OCI-M2 (cell line): ENCODE measurements around the gene IRF1.
"Not testable (repeated sequence)": the region's sequence is repeated elsewhere in the genome, so short reads cannot be mapped to it uniquely, and the experiment has no call there.

ENCODE experiments used
- DNase-seq: peaks from one replicate; lab custom pipeline; 2025; ENCODE audit not compliant: unreplicated experiment; lab: John Stamatoyannopoulos, UW

Gene IRF1

DNA sequence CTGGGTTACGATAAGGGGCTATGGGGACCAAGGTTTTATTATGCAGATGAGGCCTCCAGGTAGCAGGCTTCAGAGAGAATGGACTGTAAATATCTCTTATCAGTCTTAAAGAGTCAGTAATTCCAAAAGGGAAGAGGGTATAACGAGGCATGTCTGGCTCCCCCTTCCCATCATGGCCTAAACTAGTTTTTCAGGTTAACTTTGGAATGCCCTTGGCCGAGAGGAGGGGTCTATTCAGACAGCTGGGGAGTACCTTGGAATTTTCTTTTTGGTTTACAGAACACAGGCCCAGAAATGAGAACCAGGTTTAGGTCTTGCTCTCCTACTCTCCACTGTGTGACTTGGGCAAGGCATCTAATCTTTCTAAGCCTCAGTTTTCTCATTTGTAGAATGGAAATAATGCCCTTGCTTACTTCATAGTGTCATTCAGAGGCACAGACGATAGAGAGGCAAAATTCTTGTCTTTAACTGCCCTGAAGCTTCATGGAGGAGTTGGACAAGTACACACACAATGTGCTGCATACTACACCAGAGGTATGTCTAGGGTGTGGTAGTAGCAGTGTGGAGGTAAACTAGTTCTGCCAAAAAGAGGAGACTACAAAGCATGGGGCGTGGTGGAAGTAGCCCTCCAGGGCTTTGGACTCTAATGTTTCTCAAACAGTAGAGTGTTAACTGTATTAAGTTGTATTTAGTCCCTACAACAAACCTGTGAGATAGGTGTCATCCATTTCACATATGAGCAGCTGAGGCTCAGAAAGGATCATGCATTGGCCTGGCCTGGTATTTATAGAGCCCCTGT is 45.5 kb downstream of the IRF1 start:
- DNase-seq = no peak

DNA sequence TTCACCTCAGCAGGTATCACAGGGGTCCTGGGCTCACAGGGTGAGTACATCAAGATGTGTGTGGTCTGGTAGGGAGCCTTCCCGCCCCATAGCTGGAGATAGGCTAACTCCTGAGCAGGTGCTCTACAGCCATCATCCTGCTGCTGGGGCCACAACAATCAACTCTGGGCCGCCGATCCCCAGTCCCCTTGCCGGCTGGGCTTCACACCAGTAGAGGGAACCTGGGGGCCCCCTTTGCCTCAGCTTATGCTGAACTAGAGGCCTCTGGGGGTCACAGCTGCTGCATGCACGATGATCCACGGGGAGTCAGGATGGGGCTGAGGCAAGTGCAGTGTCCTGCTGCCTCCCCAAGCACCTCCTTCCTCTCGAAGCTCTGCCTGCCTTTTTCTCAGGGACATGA is 46.5 kb downstream of the IRF1 start:
- DNase-seq = no peak

DNA sequence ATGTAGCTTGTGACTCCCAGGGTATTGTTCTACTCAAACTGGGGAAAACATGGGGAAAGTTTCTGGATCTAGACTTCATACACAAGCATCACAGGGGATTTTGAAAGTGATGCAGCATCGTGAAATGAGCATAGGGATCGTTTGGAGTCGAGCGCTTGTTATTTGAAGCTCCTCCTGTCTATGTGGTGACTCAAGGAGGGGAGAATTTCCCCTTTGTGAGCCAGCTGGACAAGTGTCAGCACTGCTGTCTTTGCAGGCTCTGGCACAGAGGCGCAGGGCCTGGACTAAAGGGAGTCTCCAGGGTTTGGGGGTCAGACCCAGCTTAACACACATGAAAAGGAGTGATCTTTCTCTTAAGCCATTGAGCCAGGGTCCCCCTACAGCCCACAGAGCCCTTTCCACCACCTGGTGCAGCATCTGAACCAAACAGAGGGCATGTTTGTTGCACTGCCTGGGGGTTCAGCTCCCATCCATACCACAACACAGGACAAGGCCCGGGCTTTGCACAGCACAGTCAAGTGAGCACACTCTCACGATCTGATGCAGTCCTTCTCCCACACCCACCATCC is 51.0 kb downstream of the IRF1 start:
- no peak for DNase-seq

DNA sequence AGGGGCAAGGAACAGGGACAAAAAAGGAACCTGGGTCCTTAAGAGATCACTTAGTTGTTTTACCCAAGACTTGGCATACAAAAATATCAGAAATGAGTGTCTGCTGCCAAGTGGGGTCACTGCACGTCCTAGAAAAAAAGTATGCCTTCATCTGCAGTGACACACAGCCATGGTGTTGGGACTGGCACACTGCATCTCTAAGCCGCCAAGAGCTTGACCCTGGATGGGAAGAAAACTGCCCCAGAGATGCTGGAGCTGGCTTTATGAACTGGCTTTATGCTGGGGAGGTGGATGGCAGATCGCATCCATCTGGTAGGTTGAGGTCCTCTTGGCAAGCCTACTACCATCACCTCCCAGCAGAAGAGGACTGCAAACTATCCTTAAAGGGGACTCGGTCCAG is 51.7 kb downstream of the IRF1 start:
- DNase-seq = no peak

DNA sequence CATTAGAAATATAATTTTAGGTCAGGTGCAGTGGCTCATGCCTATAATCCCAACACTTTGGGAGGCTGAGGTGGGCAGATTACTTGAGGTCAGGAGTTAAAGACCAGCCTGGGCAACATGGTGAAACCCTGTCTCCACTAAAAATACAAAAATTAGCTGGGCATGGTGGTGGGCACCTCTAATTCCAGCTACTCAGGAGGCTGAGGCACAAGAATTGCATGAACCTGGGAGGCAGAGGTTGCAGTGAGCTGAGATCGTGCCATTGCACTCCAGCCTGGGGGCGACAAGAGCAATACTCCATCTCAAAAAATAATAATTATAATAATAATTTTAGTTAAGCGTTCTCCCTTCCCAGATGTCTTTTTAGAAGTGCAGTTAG is 52.3 kb downstream of the IRF1 start:
- DNase-seq = not testable (repeated sequence)

DNA sequence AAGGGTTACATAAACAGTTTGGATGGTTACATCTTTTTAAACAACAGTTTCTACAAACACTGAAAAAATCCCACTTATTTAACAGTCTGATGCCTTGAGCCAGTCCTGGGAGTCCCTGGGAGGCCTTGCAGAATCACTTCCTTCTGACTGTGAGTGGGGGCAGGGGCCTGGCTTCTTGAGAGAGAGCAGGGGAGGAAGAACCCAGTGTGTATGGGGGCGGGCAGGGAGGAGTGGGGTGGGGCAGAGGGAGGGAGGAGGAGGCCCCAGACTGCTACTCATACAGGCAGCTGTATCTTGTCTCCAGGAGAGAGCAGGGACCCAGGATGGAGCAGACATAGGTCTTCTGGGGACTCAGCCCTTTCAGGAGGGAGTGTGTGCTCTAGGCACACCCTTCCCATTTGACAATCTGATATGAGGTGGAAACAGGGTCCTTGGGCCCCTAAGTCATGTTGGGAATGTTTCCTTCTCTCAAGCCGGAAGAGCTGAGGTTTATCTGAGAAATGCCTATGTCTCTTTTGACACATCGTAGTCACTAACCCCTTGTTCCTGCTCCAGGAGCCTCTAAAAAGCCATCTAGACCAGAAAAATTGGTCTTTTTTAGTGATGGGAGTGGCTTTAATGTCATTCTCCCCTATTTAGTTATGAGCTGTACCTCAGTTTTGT is 52.8 kb downstream of the IRF1 start:
- no peak for DNase-seq

DNA sequence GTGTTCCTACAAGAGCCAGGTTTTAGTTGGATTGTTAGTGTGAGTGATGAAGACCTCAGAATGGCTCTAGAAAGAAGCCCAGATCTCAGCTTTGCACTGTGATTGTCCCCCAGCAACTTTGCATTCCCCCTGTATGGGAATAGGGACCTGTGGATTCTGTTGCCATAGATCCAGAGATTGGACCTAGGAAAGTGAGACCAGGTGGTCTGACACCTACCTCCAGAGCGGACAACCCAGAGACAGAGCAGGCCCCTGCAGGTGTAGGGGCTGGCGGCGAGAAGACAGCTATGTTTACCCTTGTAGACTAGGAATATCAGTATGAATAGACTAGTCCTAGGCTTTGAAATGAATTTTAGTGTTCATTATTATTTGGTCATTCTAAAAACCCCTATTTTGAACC is 53.6 kb downstream of the IRF1 start:
- no peak for DNase-seq

DNA sequence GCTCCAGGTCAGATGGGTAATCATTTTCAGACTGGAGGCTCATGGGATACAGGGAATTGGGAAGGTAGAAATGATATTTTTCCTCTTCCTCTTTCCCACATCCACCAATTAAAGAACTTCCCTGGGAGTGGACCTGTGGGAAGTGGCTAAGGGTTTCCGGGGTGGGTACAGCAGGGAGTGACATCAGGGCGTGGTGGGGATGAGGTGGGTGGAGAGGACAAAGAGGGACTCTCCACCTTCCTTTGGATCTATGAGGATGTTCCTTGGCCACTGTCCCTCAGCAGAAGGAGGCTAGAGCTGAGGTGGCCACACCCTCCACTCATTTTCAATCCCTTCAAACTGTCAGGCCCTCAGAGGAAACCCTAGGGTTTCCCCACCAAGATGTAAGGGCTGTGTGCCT is 54.7 kb downstream of the IRF1 start:
- no peak for DNase-seq

DNA sequence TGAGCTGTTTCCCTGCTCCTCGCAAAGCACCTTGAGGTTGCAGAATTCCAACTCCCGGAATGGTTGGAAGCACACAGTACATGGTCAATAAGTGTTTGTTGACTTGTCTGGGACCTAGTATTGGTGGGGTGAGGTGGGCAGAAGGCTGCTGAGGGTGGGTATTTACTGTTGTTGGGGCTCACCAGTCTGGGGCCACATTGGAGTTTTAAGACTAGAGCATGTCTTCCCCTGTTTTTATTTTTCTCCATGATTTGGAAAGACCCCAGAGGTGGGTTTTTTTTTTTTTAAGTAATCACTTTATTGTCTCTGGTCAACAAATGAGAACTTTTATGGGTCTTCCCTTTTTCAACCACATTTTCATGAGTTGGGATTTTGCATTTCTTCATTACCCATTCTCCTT is 55.1 kb downstream of the IRF1 start:
- no peak for DNase-seq

DNA sequence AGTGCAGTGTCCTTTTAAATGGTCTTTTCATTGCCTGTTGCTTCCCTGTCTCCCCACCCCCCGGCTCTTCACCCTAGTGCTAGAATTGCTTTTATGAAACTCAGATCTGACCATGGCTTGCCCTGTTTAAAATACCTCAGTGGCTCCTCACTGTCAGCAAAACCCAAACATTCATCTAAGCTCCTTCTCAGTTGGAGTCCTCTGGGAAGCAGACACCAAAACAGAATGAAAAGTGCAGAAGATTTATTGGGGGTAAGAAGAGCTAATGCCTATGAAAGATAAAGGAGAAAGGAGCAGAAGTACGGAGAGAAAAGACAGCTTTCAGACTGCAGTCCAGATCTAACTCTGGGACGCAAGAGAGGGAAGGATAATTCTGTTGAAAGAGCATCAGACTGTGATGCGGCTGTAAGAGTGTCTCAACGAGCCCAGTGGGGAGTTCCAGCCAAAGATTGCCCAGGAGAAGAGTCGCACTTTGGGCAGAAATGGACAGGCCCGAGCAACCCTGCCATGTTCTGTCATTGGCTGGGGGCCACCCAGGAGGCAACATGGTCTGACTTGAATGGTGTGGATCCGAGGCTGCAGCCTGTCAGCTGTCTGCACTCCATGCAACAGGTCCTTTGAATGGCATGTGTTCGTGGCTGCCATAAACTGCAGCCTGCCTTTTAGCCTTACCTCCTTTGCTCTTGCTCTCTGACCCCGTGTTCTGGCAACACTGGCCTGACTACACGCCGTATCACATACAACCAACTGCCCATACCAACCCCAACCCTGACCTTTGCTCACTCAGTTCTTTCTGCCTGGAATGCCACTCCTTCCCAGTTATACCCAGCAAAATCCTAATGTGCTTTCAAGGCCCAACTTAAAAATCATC is 55.9 kb downstream of the IRF1 start:
- DNase-seq = no peak

DNA sequence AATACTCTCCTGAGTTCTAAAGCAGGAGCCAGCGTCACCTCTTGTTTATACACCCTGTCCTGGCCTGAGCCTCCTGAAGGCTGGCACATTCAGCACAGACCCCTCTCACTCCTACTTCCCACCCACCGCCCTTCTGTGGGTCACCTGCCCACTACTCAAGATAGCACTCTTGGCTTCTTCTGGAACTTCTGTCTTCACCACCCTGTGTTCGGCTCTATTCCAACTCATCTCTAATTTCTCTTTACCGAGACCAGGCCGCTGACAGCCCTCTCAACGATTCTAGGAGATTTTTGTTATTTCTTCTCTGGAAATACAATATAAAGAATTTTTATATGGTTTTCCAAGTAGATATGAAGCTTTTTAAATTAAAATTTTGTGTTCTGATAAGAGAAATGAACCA is 57.4 kb downstream of the IRF1 start:
- DNase-seq = no peak

DNA sequence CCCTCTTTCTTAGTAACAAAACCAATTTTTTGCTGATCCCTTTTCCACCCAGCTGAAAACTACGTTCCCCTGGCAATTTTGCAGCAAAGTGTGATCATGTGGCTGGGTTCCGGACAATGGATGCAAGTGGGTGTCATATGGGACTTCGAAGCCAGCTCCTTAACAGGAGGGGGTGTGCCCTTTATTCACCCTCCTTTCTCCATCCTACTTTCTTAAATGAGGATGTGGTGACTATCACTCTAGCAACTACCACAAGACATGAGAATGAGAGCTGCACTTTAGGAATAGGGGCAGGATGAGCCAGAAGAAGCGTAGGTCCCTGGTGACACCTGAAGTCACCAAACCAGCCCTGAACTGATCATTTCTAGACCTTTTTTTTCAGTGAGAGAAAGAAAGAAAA is 58.9 kb downstream of the IRF1 start:
- no peak for DNase-seq
